GM19452 (cell line): ENCODE measurements around the gene CRTAC1.
"Not testable (repeated sequence)": the region's sequence is repeated elsewhere in the genome, so short reads cannot be mapped to it uniquely, and the experiment has no call there.

Experiments used
- ATAC-seq: cut with Tn5 transposase; IDR thresholded peaks from one replicate; pipeline ENCODE4 v1.9.1; 2021; ENCODE audit not compliant: unreplicated experiment

The CRTAC1 gene

GRCh38 chr10:97843972-97844371 lies 186.4 kb downstream of the CRTAC1 start:
- not testable (repeated sequence) for ATAC-seq

- ATAC-seq, result no peak
Observed at GRCh38 chr10:97843281-97843671, 187.1 kb downstream of the CRTAC1 start.

GRCh38 chr10:97842656-97843280 lies 187.7 kb downstream of the CRTAC1 start:
- no peak for ATAC-seq

GRCh38 chr10:97842114-97842513 lies 188.3 kb downstream of the CRTAC1 start:
- ATAC-seq, result not testable (repeated sequence)

GRCh38 chr10:97841166-97841565 lies 189.3 kb downstream of the CRTAC1 start:
- ATAC-seq, result not testable (repeated sequence)

- no peak for ATAC-seq
Observed at GRCh38 chr10:97838091-97838490, 192.3 kb downstream of the CRTAC1 start.

- ATAC-seq, result no peak
Observed at GRCh38 chr10:97836446-97836845, 194.0 kb downstream of the CRTAC1 start.

GRCh38 chr10:97831259-97831658 lies 199.2 kb downstream of the CRTAC1 start:
- no peak for ATAC-seq

GRCh38 chr10:97830064-97830463 lies 200.4 kb downstream of the CRTAC1 start:
- no peak for ATAC-seq

GRCh38 chr10:97828721-97829120 lies 201.7 kb downstream of the CRTAC1 start:
- no peak for ATAC-seq

- ATAC-seq, result no peak
Observed at GRCh38 chr10:97827702-97828291, 202.6 kb downstream of the CRTAC1 start.

GRCh38 chr10:97826892-97827291 lies 203.5 kb downstream of the CRTAC1 start:
- ATAC-seq, result no peak

GRCh38 chr10:97825020-97825760 lies 205.2 kb downstream of the CRTAC1 start:
- ATAC-seq, result no peak

GRCh38 chr10:97823734-97824133 lies 206.7 kb downstream of the CRTAC1 start:
- no peak for ATAC-seq

GRCh38 chr10:97822261-97822687 lies 208.1 kb downstream of the CRTAC1 start:
- no peak for ATAC-seq

GRCh38 chr10:97821308-97822038 lies 208.9 kb downstream of the CRTAC1 start:
- ATAC-seq, result no peak

GRCh38 chr10:97820096-97820704 lies 210.2 kb downstream of the CRTAC1 start:
- ATAC-seq, result no peak

- no peak for ATAC-seq
Observed at GRCh38 chr10:97818572-97818971, 211.8 kb downstream of the CRTAC1 start.

- no peak for ATAC-seq
Observed at GRCh38 chr10:97816609-97817008, 213.8 kb downstream of the CRTAC1 start.
